ENCODE results near the gene CFAP210.
"Not testable (repeated sequence)": the region's sequence is repeated elsewhere in the genome, so short reads cannot be mapped to it uniquely, and the experiment has no call there.

Gene CFAP210

DNA sequence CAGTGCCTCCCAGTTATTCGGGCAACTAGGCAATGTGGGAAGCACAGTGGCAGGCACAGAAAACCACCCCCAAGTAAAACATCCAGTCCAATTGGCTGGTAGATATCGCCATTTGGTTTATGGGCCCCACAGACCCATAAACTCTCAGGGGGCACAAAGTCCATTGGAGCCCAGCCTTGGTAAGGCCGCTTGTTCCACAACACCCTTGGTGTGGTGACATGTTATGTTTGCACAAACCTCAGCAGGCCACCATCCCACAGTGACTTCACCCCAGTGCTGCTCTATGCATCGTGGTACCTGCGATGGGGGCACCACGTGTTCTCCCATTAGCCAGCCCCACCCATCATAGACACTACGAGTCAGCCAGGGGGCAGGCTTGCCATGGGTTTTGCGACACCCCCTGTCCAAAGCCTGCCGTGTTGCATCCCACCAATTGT is 18.6 kb upstream of the CFAP210 start:
- DNase-seq = no peak

DNA sequence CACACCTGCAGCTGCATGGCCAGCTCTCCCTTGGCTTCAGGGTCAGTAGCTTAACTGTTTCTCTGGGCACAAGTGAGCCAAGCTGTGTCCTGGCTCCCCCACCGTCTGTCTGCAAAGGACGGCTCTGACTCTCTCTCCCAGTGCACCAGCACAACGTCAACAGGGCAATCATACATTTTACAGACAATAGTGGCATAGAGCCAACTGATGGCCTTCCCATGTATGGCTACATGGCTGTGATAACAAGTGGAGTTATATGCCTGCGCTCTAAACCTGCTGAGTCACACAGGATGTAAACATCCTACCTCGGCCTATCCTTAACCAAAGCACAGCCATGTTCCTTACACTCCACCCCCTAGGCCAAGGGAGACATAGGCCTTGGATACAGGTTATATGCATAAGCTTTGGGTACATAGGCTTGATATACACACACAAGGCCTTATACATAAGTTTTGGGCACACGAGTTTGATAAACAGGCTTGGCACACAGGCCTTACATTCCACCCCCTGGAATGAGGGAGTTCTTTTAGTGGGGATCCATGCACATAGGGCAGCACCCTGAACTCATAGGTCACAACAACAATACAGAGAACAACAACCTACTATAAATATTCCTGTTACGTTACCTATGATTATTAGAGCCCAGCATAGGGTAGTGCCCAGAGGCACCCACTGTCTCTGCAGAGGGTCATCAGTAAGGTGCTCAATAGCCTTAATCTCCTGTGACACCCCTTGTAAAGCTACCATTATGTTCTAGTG is 17.7 kb upstream of the CFAP210 start:
- no peak for DNase-seq

DNA sequence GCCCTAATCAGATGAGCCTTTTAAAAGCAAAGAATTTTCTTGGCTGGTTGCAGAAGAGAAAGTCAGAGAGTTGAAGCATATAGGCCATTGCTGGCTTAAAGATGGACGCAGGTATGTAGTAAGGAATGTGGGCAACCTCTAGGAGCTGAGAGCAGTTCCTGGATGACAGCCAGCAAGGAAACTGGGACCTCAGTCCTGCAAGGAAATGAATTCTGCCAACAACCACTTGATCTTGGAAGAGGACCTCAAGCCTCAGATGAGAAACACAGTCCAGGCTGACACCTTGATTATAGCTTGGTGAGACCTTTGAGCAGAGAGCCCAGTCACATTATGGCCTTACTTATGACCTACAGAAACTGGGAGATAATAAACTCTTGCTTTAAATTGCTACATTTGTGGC is 15.8 kb upstream of the CFAP210 start:
- DNase-seq = no peak

DNA sequence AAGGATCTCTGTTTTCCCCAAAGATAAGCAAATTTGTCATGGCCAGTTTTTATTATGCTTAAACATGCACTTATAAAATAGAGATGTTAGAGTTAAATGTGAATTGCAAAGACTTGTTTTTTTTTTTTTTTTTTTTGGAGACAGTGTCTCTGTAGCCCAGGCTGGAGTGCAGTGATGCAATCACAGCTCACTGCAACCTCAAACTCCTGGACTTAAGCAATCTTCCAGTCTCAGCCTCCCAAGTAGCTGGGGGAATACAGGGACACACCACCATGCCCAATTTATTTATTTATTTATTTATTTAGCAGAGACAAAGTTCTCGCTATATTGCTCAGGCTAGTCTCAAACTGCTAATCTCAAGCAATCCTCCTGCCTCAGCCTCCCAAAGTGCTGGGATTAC is 15.1 kb upstream of the CFAP210 start:
- no peak for DNase-seq

DNA sequence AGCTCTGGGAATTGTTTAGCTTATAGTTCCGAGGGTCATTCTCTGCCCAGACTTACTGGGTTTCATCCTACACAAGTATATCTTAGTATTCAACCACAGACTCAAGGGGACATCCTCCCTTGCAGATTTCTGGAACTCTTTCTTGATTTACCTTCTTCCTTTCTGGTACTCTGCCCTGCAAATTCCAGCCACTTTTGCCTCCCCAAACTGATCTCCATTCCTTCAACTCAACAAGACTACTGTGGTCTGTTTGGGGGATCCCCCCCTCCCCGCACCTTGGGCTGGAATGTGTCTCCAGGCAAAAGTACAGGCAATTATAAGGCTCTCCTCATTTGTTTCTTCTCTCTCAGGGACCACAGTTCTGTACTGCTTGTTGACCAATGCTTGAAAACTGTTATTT is 13.4 kb upstream of the CFAP210 start:
- no peak for DNase-seq

DNA sequence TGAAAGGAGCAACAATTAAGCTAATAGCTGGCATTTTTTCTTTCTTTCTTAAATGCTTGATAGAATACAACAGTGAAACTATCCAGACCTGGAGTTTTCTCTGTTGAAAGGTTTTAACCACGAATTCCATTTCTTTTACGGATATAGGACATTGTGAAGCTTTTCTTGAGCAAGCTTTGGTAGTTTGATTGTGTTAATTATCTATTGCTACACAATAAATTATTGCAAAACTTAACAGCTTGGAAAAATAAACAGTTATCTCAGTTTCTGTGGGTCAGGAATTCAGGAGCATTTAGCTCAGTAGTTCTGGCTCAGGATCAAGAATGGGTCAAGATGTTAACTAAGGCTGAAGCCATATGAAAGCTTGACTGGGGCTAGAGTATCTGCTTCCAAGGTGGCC is 11.7 kb upstream of the CFAP210 start:
- DNase-seq = no peak

DNA sequence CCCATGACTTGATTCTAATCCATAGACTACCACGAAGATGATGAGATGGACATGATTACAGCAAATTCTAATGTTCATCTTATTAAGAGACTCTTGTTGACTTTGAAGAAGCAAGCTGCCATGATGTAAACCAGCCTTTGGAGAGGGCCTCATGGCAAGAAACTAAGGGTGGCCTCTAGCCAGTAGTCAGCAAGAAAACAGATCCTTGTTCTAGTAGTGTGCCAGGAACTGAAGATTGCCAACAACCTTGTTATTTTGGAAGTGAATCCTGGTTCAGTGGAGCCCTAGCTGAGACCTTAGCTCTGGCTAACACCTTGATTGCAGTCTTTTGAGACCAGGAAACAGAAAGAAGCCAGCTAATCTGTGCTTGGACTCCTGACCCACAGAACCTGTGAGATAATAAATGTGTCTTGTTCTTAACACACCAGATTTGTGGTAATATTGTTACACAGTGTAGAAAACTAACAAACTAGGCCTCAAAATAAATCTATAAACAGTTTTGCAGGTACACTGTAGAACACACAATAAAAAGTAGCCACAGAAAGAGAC is 10.0 kb upstream of the CFAP210 start:
- DNase-seq = no peak

DNA sequence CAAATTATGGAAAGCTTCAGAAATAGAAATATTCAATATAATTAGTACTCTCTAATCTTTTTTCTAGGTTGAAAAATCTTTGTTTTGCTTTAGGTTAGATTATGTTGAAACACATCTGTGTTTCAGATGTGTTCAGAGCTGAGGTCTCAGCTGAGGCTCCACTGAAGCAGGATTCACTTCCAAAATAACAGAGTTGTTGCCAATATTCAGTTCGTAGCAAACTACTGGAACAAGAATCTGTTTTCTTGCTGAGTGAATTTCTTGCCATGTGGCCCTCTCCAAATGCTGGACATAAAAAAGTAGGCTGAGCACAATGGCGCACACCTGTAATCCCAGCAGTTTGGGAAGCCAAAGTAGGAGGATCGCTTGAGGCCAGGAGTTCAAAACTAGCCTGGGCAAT is 8.8 kb upstream of the CFAP210 start:
- no peak for DNase-seq

DNA sequence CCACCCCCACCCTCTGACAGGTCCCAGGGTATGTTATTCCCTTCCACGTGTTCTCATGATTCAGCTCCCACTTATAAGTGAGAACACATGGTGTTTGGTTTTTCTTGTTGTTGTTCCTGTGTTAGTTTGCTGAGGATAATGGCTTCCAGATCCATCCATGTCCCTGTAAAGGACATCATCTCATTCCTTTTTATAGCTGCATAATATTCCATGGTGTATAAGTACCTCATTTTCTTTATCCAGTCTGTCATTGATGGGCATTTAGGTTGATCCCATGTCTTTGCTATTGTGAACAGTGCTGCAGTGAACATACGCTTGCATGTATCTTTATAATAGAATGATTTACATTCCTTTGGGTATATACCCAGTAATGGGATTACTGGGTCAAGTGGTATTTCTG is 5.0 kb upstream of the CFAP210 start:
- not testable (repeated sequence) for DNase-seq

DNA sequence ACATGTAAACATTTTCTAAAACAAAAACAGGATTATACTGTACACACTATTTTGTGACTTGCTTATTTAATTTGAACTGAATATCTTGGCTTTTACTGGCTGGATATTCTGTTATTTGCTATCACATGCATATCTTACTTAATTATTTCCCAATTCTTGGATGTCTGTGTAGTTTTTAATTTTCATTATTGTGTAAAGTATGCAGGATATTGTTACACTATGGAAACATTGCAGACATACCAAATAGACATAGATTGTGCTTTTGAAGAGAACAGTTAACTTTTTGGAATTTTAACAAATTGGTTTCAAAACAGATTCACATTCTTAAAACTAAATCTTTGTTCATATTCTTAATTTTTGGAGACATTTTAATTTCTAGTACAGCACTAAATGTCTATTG is 2.2 kb upstream of the CFAP210 start:
- DNase-seq = no peak

DNA sequence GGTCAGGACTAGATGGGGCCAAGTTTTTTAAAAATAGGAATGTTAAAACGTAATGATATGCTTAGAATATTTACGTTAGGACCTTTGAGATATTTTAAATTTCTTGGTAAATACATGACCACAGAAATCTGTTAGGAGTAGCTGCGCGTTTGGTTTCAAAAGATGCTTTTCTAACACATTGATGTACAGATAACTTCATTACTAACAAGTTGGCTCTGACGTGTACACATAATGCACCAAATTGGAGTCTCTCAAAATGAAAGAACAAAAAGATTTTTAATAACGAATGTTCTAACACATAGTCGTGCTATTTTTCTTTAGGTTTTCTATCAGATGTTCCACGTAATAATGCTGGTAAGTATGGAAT is 672 bp upstream of the CFAP210 start:
- no peak for DNase-seq

DNA sequence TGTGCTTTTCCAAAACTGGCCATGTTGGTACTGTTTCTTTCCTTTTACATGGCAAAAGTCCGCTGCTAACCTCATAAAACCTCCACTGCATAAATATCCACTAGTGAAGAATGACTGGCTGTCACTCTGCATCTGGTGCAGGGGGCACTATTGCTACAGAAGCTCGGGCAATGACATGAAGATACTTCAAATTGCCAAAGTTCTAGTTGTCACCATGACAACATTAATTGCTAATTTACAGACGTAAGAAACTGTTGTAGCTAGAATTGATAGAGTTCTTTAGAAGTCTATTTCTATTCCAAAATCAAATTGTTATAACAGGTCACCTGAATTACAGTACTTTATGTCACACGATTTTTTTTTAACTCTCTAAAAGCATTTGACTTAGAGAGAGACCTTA is 845 bp downstream of the CFAP210 start:
- no peak for DNase-seq

DNA sequence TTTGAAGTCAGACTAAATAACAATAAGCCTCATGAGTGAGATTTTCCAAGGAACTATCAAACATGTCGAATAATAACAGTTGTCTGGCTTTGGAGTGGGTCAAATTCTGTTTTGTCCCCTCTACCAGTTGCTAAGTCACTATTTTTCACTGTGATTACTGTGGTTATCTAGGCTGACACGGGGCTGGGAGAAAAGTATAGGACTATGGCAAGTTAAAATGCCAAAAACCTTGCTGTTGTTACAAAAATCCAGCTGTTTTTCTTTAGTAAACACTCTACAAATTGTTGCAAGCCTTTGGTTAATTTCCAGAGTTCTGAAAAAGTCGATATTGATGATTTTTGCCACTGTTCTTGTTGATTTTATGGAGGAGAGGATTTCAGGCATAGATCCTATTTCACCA is 1.5 kb downstream of the CFAP210 start:
- DNase-seq = no peak

DNA sequence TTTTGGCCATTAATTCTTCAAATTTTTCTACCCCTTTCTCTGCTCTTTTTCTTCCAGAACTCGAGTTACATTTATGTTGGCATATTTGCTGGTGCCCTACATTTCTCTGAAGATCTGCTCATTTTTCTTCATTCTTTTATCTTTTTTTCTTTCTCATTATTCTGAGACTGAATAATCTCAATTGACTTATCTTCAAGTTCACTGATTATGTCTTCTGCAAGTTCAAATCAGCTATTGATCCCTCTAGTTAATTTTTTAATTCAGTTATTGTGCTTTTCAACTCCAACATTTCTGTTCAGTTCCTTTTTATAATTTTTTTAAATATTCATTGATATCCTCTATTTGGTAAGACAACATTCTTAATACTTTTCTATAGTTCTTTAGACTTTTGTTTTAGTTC is 3.2 kb downstream of the CFAP210 start:
- DNase-seq = no peak

DNA sequence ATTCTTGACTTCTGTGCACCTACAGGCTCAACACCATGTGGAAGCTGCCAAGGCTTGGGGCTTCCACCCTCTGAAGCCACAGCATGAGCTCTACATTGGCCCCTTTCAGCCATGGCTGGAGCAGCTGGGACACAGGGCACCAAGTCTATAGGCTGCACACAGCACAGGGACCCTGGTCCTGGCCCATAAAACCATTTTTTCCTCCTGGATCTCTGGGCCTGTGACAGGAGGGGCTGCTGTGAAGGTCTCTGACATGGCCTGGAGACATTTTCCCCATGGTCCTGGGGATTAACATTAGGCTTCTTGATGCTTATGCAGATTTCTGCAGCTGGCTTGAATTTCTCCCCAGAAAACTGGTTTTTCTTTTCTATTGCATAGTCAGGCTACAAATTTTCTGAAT is 6.3 kb downstream of the CFAP210 start:
- not testable (repeated sequence) for DNase-seq

DNA sequence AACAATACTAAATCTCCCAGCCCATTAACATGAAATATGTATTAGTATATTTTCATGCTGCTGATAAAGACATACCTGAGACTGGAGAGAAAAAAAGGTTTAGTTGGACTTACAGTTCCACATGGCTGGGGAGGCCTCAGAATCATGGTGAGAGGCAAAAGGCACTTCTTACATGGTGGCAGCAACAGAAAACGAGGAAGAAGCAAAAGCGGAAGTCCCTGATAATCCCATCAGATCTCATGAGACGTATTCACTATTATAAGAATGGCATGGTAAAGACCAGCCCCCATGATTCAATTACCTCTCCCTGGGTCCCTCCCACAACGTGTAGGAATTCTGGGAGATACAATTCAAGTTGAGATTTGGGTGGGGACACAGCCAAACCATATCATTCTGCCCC is 7.4 kb downstream of the CFAP210 start:
- DNase-seq = not testable (repeated sequence)

DNA sequence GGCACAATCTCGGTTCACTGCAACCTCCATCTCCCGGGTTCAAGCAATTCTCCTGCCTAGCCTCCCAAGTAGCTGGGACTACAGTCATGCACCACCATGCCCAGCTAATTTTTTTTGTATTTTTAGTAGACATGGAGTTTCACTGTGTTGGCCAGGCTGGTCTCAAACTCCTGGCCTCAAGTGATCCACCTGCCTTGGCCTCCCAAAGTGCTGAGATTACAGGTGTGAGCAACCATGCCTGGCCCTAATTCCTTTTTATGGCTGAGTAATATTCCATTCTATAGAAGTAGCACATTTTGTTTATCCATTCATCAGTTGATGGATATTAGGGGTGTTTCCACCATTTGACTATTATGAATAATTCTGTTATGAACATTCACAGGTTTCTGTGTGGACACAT is 9.5 kb downstream of the CFAP210 start:
- DNase-seq = not testable (repeated sequence)

DNA sequence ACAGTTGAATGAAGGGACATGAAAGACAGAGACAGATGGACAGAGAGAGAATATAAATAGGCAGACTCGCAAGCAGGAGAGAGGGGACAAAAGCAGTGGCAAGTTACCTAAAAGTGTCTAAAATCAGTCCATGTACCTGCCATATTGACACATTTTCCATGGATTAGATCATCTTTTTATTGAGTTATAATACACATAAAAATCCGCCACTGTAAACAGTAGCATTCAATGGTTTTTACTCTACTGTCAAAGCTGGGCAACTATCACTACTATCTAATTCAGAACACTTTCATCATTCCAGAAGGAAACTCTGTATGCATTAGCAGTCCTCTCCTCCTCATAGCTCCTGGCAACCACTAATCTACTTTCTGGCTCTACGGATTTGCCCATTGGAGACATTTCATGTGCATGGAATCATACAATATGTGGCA is 10.1 kb downstream of the CFAP210 start:
- no peak for DNase-seq

DNA sequence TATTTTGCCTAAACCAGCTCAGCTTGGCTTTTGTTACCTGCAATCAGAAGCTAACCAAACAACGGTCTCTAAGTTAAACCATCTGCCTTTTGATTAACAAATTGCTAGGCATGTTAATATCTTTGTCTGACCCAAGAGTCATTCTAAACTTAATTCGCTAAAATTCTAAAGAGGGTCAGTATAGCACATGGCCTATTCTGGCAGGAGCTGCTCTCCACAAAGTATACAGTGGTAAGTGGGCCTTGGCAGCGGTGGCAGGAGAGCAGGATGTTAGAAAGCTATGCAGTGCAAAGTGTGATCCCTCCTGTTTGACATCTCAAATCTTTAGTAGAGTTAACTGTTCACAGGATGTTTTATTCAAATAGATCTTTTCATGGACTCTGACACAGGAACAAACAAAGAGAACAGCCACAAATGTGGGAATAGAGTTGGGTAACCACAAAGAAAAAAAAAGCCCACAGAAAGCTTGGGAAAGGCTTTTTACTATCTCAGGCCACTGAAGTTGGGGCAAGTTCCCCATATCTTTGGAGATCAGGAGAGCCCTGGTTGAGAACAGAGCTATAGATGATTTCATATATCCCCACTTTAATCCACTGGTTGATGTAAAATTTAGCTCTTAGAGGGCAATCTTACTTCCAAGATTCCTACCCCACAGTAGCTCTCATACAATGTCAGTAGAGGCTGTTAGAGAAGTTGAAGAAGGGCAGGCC is 10.6 kb downstream of the CFAP210 start:
- no peak for DNase-seq

DNA sequence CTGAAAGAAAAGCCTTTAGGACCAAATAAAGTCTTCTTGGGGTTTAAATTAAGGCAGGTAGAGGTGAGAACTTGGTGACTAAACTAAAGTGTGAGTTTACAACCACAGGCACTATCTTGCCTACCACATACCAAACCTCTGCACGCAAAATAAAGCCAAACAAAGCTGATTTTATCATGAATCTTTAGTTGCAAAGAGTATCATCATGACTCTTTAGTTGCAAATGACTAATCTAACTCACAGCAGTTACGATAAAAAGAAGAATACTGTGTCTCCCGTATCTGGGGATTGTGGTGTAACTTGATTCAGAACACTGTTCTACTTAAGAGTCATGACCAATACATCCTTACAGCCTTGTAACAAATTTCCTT is 11.2 kb downstream of the CFAP210 start:
- no peak for DNase-seq

DNA sequence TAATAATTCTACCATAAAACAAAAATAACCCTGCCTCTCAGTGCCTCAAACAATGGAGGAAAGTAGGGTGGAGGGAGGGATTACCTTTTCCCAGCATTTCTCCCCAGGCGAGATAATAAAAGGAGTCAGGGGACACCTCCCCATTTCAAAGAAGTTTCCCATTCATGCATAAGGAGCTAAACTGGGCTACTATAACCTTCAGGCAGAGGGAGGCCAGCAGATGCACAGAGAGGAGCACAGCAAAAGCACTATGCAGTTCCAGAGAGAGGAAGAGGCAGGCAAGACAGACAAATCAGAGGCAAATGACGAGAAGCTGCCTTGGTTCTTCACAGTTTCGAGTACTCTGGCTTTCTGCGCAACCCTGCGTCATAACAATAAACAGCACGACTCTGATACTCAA is 17.4 kb downstream of the CFAP210 start:
- DNase-seq = no peak

DNA sequence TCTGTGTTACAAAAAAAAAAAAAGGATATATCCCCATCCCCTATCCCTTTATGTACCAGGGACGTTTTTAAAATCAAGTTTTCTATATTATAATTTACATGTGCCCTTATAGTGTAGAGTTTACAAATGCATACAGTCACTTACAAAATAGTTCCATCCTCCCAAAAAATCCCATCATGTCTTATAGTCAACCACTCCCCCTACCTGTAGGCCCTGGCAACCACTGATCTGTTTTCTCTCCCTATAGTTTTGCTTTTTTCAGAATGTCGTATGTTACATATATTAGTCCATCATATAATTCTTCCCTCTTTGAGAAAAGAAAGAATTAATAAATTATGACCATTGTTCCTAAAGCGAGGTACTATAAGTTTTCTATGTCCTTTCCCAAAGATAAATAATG is 17.8 kb downstream of the CFAP210 start:
- DNase-seq = no peak

DNA sequence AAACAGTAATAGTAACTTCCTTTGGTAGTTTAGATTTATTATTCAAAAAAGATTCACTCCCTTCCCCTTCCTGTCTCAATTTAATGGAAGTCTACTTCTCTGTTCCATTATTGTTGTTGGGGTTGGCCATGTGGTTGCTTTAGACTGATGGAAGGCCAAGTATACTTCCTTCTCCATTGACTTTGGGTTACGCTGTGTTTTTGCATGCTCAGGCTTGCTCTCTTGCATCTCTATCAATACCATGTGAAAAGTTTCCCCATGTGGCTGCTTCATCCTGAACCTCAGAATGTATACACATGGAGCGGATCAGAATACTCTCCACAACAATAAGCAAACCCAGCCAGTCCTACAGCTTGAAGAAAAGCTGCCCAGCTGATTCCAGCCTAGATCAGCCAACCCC is 20.3 kb downstream of the CFAP210 start:
- DNase-seq = peak; percentile 30

DNA sequence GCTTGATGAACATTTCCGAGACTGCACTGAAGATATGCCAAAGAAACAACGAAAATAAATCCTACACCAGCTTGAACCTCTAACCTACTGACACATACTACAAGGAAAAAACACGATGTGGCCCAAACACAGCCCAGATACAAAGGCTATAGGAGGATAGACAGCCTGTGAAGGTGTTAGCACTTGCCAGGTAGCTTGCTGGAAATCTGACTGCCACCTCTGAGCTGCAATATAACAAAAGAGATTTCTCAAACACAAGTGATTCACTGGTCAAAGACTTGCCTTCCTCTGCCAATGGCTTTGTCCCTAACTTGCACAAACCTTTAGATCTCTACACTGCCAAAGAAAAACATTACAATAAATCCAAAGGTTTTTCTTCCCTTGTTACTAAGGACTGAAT is 21.1 kb downstream of the CFAP210 start:
- DNase-seq = no peak

DNA sequence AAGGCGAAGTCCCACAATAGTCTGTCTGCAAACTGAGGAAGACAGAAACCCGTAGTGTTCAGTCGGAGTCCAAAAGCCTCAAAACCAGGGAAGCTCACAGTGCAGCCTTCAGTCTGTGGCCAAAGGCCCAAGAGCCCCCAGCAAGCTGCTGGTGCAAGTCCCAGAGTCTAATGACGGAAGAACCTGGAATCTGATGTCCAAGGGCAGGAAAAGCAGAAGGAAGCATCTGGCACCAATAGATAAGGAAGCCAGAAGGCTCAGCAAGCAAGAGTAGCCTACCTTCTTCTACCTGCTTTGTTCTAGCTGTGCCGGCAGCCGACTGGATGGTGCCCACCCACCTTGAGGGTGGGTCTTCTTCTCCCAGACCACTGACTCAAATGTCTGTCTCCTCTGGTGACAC is 21.8 kb downstream of the CFAP210 start:
- peak; percentile 39 for DNase-seq
